22Rv1 (cell line): Measurements from ENCODE around the gene NBL1.

Experiments used
- ZFX ChIP-seq: fragments of 450-650 bp; IDR thresholded peaks from 2 replicates; pipeline ENCODE4 v1.6.1; 2017; ENCODE audit warnings: antibody characterized with exemption, borderline replicate concordance
- TF ChIP-seq, protein P1 (sequence below): fragments of 450-650 bp; IDR thresholded peaks from 2 replicates; pipeline ENCODE4 v1.5.1; 2017; ENCODE audit warnings: mild to moderate bottlenecking

DNA sequence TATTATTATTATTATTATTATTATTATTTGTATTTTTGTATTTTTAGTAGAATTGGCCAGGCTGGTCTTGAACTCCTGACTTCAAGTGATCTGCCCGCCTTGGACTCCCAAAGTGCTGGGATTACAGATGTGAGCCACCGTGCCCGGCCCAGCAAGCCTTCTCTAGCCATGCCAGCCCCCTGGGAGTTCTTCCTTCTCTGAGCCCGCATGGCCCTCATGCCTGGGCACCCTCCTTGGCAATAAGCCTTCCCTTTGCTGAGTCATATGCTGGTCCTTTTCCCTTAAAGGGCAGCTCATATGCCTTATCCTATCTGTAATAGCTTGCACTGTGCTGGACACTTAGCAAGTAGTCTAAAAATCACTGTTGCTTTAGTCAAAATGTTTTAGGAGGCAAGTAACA lies 8.5 kb upstream of the NBL1 start:
- TF ChIP-seq, protein P1, sequence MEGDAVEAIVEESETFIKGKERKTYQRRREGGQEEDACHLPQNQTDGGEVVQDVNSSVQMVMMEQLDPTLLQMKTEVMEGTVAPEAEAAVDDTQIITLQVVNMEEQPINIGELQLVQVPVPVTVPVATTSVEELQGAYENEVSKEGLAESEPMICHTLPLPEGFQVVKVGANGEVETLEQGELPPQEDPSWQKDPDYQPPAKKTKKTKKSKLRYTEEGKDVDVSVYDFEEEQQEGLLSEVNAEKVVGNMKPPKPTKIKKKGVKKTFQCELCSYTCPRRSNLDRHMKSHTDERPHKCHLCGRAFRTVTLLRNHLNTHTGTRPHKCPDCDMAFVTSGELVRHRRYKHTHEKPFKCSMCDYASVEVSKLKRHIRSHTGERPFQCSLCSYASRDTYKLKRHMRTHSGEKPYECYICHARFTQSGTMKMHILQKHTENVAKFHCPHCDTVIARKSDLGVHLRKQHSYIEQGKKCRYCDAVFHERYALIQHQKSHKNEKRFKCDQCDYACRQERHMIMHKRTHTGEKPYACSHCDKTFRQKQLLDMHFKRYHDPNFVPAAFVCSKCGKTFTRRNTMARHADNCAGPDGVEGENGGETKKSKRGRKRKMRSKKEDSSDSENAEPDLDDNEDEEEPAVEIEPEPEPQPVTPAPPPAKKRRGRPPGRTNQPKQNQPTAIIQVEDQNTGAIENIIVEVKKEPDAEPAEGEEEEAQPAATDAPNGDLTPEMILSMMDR = no peak
- TF ChIP-seq ZFX = no peak
